Stomach (tissue), 4 donors: ENCODE measurements around the gene CD320.

Source experiments
- POLR2A ChIP-seq, 4 donors: fragments of 450-650 bp; IDR thresholded peaks; one replicate each; pipeline ENCODE4 v1.6.1; 2016; ENCODE audit warnings: antibody characterized with exemption in 4 of 4, control low read depth in 2 of 4, mild to moderate bottlenecking in 1 of 4, moderate library complexity in 1 of 4
- POLR2AphosphoS5 ChIP-seq, 3 donors: sonication (generic); formaldehyde crosslinking; IDR thresholded peaks; one replicate each; pipeline ENCODE4 v1.6.1; 2016; ENCODE audit warnings: antibody characterized with exemption in 3 of 3
- TF ChIP-seq, protein P1 (sequence below), 7 experiments: fragments of 450-650 bp in 4 of 7; fragments of 200-600 bp in 3 of 7; sonication (generic) in 3 of 7; IDR thresholded peaks; one replicate each; pipeline ENCODE4 v1.5.1; 2016 to 2019; ENCODE audit warnings: antibody characterized with exemption in 7 of 7, control low read depth in 2 of 7, mild to moderate bottlenecking in 1 of 7

GRCh38 chr19:8257052-8257443, 51.1 kb downstream of the CD320 start:
- TF ChIP-seq, protein P1, sequence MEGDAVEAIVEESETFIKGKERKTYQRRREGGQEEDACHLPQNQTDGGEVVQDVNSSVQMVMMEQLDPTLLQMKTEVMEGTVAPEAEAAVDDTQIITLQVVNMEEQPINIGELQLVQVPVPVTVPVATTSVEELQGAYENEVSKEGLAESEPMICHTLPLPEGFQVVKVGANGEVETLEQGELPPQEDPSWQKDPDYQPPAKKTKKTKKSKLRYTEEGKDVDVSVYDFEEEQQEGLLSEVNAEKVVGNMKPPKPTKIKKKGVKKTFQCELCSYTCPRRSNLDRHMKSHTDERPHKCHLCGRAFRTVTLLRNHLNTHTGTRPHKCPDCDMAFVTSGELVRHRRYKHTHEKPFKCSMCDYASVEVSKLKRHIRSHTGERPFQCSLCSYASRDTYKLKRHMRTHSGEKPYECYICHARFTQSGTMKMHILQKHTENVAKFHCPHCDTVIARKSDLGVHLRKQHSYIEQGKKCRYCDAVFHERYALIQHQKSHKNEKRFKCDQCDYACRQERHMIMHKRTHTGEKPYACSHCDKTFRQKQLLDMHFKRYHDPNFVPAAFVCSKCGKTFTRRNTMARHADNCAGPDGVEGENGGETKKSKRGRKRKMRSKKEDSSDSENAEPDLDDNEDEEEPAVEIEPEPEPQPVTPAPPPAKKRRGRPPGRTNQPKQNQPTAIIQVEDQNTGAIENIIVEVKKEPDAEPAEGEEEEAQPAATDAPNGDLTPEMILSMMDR (IDR thresholded peaks at IDR 0.05) = no peak
- no peak for TF ChIP-seq POLR2A (IDR thresholded peaks at IDR 0.05)
- TF ChIP-seq POLR2AphosphoS5 (IDR thresholded peaks at IDR 0.05) = no peak
